ENCODE results near the gene FNDC3B. TPM values are rescaled to one million over a fixed set of nuclear protein-coding genes. Genes with fewer than 3 reads are reported as not detected.

Gene FNDC3B
- total RNA-seq, 2 donors from 2014 or later: 17.6 to 17.9 TPM

GRCh38 chr3:172148702-172149565 is 109.6 kb downstream of the FNDC3B start:
- Mint-ChIP-seq H3K27ac (no peak overlapping the region), H3K27me3 (no peaks in the 10 kb centered on the region), H3K4me3 (no peak overlapping the region), H3K4me1 (peaks cover 38% of the 10 kb centered on the region), H3K9me3 (no peaks in the 10 kb centered on the region), H3K36me3 (ENCODE audit: low read depth) (peaks cover 8% of the 10 kb centered on the region)
- ATAC-seq (replicated peaks): no peak

- Mint-ChIP-seq H3K9me3 (no peaks in the 10 kb centered on the region), H3K4me1 (peaks cover 43% of the 10 kb centered on the region), H3K27ac (no peak overlapping the region), H3K4me3 (no peak overlapping the region), H3K36me3 (ENCODE audit: low read depth) (peaks cover 8% of the 10 kb centered on the region), H3K27me3 (no peaks in the 10 kb centered on the region)
- no peak for ATAC-seq (replicated peaks)
These were observed 110.9 kb downstream of the FNDC3B start for GRCh38 chr3:172150268-172150667.

- H3K4me1 Mint-ChIP-seq: peaks cover 47% of the 10 kb centered on the region
- no peaks in the 10 kb centered on the region for H3K27me3 Mint-ChIP-seq
- peaks cover 8% of the 10 kb centered on the region for H3K36me3 Mint-ChIP-seq (ENCODE audit: low read depth)
- ATAC-seq (replicated peaks): no peak
- H3K27ac Mint-ChIP-seq: no peak overlapping the region
- H3K9me3 Mint-ChIP-seq: no peaks in the 10 kb centered on the region
- no peak overlapping the region for H3K4me3 Mint-ChIP-seq
These were observed 111.7 kb downstream of the FNDC3B start for GRCh38 chr3:172150913-172151650.

- Mint-ChIP-seq H3K27ac (peak overlapping the region; percentile 88), H3K27me3 (no peaks in the 10 kb centered on the region), H3K4me1 (peaks cover 38% of the 10 kb centered on the region), H3K9me3 (no peaks in the 10 kb centered on the region), H3K36me3 (ENCODE audit: low read depth) (peaks cover 8% of the 10 kb centered on the region), H3K4me3 (peak overlapping the region; percentile 72)
- ATAC-seq (replicated peaks): no peak
These were observed 112.6 kb downstream of the FNDC3B start for GRCh38 chr3:172151651-172152649.

GRCh38 chr3:172152874-172153273 is 113.5 kb downstream of the FNDC3B start:
- Mint-ChIP-seq H3K36me3 (ENCODE audit: low read depth) (peaks cover 8% of the 10 kb centered on the region), H3K27ac (peak overlapping the region; percentile 88), H3K27me3 (no peaks in the 10 kb centered on the region), H3K4me3 (peak overlapping the region; percentile 72), H3K4me1 (peaks cover 34% of the 10 kb centered on the region), H3K9me3 (no peaks in the 10 kb centered on the region)
- peak; percentile 15 for ATAC-seq (replicated peaks)

- no peaks in the 10 kb centered on the region for H3K9me3 Mint-ChIP-seq
- H3K4me3 Mint-ChIP-seq: peak overlapping the region; percentile 72
- ATAC-seq (replicated peaks): peak; percentile 98
- peak overlapping the region; percentile 88 for H3K27ac Mint-ChIP-seq
- peaks cover 8% of the 10 kb centered on the region for H3K36me3 Mint-ChIP-seq (ENCODE audit: low read depth)
- no peaks in the 10 kb centered on the region for H3K27me3 Mint-ChIP-seq
- peaks cover 35% of the 10 kb centered on the region for H3K4me1 Mint-ChIP-seq
These were observed 114.0 kb downstream of the FNDC3B start for GRCh38 chr3:172153335-172153861.

- peaks cover 34% of the 10 kb centered on the region for H3K4me1 Mint-ChIP-seq
- H3K36me3 Mint-ChIP-seq (ENCODE audit: low read depth): peaks cover 8% of the 10 kb centered on the region
- H3K27me3 Mint-ChIP-seq: no peaks in the 10 kb centered on the region
- peak overlapping the region; percentile 53 for H3K27ac Mint-ChIP-seq
- peak; percentile 40 for ATAC-seq (replicated peaks)
- H3K4me3 Mint-ChIP-seq: peak overlapping the region; percentile 11
- H3K9me3 Mint-ChIP-seq: no peaks in the 10 kb centered on the region
These were observed 115.6 kb downstream of the FNDC3B start for GRCh38 chr3:172154768-172155664.

- Mint-ChIP-seq H3K27ac (peak overlapping the region; percentile 53), H3K27me3 (no peaks in the 10 kb centered on the region), H3K9me3 (no peaks in the 10 kb centered on the region), H3K4me1 (peaks cover 34% of the 10 kb centered on the region), H3K4me3 (no peak overlapping the region), H3K36me3 (ENCODE audit: low read depth) (peaks cover 8% of the 10 kb centered on the region)
- no peak for ATAC-seq (replicated peaks)
These were observed 116.7 kb downstream of the FNDC3B start for GRCh38 chr3:172155897-172156585.

GRCh38 chr3:172156586-172156955 is 117.2 kb downstream of the FNDC3B start:
- Mint-ChIP-seq H3K9me3 (no peaks in the 10 kb centered on the region), H3K36me3 (ENCODE audit: low read depth) (peaks cover 8% of the 10 kb centered on the region), H3K4me1 (peaks cover 34% of the 10 kb centered on the region), H3K27ac (no peak overlapping the region), H3K4me3 (no peak overlapping the region), H3K27me3 (no peaks in the 10 kb centered on the region)
- no peak for ATAC-seq (replicated peaks)

- ATAC-seq (replicated peaks): no peak
- no peak overlapping the region for H3K4me3 Mint-ChIP-seq
- H3K27me3 Mint-ChIP-seq: no peaks in the 10 kb centered on the region
- no peak overlapping the region for H3K27ac Mint-ChIP-seq
- H3K9me3 Mint-ChIP-seq: no peaks in the 10 kb centered on the region
- peaks cover 27% of the 10 kb centered on the region for H3K4me1 Mint-ChIP-seq
- peaks cover 8% of the 10 kb centered on the region for H3K36me3 Mint-ChIP-seq (ENCODE audit: low read depth)
These were observed 118.3 kb downstream of the FNDC3B start for GRCh38 chr3:172157564-172158258.

GRCh38 chr3:172158741-172159140 is 119.4 kb downstream of the FNDC3B start:
- H3K36me3 Mint-ChIP-seq (ENCODE audit: low read depth): no peaks in the 10 kb centered on the region
- H3K4me3 Mint-ChIP-seq: no peak overlapping the region
- no peak for ATAC-seq (replicated peaks)
- H3K9me3 Mint-ChIP-seq: no peaks in the 10 kb centered on the region
- H3K27me3 Mint-ChIP-seq: no peaks in the 10 kb centered on the region
- peaks cover 17% of the 10 kb centered on the region for H3K4me1 Mint-ChIP-seq
- no peak overlapping the region for H3K27ac Mint-ChIP-seq

- H3K9me3 Mint-ChIP-seq: no peaks in the 10 kb centered on the region
- no peak overlapping the region for H3K4me3 Mint-ChIP-seq
- no peak for ATAC-seq (replicated peaks)
- H3K36me3 Mint-ChIP-seq (ENCODE audit: low read depth): no peaks in the 10 kb centered on the region
- no peak overlapping the region for H3K27ac Mint-ChIP-seq
- H3K27me3 Mint-ChIP-seq: no peaks in the 10 kb centered on the region
- H3K4me1 Mint-ChIP-seq: peaks cover 17% of the 10 kb centered on the region
These were observed 120.0 kb downstream of the FNDC3B start for GRCh38 chr3:172159376-172159775.
